ENCODE data around the gene APOE.

DNA sequence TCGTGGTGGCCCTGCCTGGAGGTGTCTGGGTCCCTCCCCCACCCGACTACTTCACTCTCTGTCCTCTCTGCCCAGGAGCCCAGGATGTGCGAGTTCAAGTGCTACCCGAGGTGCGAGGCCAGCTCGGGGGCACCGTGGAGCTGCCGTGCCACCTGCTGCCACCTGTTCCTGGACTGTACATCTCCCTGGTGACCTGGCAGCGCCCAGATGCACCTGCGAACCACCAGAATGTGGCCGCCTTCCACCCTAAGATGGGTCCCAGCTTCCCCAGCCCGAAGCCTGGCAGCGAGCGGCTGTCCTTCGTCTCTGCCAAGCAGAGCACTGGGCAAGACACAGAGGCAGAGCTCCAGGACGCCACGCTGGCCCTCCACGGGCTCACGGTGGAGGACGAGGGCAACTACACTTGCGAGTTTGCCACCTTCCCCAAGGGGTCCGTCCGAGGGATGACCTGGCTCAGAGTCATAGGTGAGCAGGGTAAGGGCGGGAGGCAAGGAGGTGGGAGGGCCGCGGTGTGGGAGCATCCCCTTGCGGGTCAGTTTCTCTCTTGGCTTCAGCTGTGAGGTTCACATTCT, 40.3 kb upstream of the APOE start:
- TF ChIP-seq, protein P1, sequence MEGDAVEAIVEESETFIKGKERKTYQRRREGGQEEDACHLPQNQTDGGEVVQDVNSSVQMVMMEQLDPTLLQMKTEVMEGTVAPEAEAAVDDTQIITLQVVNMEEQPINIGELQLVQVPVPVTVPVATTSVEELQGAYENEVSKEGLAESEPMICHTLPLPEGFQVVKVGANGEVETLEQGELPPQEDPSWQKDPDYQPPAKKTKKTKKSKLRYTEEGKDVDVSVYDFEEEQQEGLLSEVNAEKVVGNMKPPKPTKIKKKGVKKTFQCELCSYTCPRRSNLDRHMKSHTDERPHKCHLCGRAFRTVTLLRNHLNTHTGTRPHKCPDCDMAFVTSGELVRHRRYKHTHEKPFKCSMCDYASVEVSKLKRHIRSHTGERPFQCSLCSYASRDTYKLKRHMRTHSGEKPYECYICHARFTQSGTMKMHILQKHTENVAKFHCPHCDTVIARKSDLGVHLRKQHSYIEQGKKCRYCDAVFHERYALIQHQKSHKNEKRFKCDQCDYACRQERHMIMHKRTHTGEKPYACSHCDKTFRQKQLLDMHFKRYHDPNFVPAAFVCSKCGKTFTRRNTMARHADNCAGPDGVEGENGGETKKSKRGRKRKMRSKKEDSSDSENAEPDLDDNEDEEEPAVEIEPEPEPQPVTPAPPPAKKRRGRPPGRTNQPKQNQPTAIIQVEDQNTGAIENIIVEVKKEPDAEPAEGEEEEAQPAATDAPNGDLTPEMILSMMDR (IDR thresholded peaks at IDR 0.05) = no peak
- no peak for TF ChIP-seq POLR2A (IDR thresholded peaks at IDR 0.05)
